NCI-H1417 (cell line): ENCODE results near the gene UTS2B.

Experiments used
- DNase-seq, 3 experiments: peaks; one replicate each; lab custom pipeline; 2025; lab: John Stamatoyannopoulos, UW

Gene UTS2B, protein sequence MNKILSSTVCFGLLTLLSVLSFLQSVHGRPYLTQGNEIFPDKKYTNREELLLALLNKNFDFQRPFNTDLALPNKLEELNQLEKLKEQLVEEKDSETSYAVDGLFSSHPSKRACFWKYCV

DNA sequence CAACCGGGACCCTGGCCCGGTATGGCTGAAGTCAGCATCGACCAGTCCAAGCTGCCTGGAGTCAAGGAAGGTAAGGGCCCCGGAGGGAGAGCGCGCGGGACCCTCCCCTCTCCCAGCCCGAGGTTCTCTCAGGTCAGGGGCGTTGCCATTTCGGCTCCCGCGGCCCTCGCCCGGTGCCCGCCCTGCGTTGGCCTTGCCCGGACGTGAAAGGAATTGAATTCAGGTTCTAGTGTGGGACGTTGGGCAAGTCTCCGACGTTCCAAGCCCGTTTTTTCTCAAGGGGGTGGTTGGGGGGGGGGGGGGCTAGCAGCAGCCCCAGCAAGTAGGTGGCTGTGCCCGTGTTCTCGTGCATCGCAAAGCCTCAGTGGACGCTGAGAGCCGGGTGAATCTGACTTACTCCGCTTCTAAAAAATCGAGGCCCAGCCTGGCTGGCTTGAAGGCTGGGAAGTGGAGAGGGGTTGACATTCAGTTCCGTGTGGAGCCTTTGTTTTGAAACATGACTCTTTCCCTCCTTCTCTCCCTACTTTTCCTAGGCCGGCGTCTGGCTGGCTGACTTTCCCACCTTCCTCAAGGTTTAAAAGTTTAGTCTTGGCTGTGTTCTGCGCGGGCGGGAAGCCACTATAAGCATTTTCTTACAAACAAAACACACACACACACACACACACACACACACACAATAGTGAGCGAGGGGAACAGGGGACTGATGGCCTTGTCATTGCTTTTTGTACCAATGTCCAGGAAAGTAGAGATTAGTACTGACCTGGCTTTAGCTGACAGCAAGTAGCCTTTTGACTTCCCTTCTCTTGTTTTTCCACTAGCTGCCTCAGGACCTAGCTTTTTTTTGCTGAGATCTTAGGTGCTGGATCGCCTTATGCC is at the start of gene UTS2B:
Gene UTS2B (minus strand): TSS at position 873 of the 876 bp plus-strand sequence. CDS start 48,337 bp downstream, outside the sequence.
- peak; percentile 38 to 86 (median 57) for DNase-seq

DNA sequence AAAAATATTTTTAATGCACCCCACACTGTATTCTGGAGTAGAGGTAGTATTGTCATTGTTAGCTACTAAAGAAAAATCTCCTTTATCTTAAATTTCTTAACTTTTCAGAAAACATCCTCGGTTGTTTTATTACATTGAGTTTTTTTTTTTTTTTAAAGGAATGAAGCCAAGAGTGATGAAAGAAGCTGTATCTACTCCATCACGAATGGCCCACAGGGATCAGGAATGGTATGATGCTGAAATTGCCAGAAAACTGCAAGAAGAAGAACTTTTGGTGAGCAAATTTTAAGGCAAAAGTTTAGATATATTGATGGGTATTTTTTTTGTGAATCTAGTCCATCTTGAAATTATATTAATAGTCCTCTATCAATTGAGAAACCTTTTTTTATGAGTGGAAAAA is 49.7 kb upstream of the UTS2B start:
- DNase-seq: no peak

DNA sequence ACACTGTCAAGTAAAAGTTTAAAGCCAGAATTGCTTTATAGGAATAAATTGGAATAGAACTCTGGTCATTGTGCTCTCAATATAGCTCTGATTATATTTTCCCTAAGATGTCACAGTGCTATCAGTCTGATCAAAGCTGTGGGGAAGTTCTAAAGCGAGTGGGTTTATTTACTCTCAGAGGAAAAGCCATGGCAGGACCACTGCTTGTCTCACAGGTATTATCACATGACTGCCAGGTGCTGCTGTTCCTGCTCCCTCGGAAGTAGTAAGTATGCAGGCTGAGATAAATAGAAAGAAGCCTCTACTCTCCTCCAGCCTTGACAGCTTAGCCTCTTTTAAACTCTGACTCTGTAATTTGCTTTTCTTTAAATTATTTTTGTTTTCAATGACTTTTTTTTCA is 49.1 kb upstream of the UTS2B start:
- no peak for DNase-seq

DNA sequence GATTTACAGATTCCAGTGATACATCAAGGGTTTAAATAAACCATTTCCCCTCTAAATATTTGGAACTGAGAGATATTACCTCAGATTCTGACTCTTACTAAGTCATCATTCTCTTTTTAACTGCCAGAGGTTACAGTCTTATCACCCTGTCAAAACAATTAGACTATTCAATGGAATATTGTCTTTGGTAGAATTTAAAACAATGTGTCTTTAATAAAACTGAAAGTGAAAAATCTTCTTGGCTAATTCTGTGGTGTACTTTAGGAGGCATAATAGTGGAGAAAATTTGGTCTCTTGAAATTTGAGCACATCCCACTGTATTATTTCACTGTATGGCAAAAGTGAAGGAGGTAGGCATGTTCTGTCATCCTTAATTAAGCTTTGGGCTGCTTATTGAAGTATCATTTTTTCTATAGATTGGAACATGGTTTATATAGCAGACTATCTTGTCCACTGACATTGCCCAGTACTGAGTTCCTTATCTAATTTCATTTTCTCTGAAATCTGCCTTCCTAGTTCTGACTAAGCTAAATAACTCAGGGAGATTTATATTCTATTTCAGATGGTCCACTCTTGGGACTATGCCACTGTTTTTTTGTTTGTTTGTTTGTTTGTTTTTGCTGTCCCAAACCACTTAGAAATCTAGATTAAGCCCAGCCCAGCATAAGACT is 48.0 kb upstream of the UTS2B start:
- DNase-seq: no peak

DNA sequence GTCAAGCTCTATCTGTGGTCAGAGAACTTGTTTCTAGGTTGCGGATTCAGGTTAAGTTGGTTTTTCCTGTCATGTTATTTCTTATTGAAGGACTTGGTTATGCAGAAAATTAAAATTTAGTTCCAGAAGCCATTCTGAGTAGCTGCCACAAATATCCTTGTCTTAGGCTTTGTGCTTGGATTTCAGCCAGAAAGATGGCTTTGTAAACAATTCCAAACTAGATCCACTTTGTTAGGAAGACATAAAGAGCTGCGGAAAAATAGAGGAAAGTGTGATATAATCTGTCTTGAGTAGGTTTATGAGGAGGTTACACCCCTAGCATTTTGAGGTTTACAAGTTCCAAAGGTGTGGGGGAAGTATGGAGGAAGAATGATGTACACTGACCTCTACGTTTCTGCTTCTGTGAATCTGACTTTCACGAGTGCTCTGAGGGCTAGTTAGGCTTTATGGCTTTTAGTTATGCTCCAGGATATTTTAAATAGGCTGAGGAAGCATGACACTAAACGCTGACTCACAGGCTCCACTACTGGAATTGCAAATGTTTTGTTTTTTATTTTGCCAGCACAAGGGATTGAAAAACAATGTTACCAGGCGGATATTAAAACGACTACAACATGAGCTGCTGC is 46.3 kb upstream of the UTS2B start:
- DNase-seq: no peak

DNA sequence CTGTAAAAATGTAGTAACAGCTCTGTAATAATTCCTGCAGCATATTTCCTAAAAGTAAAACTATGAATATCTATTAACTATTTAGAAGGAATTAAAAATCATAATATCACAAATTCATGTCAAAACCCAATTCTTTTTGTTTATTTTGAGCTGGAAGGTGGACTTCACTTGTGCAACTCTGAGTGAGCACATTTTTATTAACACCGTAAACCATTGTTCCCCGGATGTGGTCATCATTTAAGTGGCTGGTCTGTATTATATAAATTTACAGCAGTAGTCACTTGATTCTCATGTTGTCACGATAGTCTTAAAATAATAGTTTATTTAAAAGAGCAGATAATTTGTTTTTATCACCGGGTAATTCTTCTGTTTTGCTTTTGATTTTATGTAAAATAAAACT is 43.0 kb upstream of the UTS2B start:
- DNase-seq: no peak

DNA sequence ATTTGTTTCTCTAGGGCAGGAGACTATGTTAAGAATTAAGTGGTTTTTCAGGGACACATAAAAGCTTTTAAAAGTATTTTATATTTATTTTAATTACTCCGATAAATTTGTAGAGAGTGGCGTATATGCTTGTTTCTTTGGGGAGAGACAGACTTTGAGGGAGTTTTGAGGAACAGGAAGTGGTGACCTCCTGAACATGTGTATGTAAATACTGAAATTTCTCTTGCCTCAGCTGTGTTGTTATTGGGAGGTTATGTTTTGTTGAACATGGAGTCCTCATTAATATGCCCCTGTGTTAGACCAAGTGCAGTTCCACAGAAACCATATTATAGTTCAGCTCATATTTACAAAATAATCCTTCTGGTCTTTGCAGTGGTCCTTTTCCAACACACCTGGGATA is 41.8 kb upstream of the UTS2B start:
- DNase-seq: no peak

DNA sequence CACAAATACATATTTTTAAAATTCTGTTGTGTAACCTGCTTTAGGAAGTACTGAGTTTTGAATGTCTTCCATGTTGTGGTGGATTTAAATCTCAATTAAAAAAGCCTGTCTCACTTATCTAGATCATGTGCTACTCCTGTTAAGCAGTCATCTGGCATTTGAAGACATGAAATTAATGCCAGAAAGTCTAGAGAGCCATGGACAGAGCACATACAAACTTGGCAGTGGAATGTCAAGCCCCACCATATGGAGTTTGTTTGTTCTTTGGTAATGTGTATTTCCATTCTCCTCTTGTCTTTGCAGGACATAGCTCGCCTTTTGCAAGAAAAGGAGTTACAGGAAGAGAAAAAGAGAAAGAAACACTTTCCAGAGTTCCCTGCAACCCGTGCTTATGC is 39.3 kb upstream of the UTS2B start:
- no peak for DNase-seq

DNA sequence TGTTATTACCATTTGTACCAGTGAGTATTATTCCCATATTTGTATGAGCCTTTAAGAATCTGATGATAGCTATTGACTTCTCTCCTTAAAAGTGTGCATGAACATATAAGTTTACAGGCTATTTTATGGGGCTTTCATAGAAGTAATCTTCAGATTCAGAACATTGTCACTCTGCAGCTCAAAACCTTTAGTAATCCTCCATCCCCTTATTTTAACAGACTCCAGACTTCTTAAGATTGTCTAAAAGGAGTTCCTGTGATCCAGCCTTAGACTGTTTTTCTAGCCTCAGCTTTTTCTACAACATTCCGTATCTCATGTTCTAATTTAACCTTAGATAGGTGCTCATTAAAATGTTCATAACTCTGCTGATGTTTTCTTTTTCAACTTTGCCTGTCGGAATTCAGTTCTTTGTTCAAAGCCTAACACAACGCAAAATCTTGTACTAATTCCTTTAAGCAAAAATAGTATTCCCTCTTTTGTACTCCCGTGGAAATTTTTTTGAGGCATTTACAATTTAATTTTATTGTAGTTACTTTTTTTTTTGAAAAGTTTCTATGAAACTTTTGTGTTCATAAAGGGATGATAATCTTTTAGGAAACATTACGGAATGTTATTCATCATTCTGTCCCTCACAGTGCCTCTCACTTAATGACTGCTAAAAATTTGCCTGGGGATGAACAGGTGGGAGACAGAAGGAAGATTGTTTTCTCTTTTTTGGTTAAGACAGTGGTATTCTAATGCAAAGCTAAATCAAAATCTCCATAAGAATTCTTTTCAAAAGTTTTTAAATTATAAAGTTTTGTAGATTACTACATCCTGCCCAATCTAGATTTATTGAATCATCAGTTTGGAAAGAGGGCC is 38.7 kb upstream of the UTS2B start:
- no peak for DNase-seq

DNA sequence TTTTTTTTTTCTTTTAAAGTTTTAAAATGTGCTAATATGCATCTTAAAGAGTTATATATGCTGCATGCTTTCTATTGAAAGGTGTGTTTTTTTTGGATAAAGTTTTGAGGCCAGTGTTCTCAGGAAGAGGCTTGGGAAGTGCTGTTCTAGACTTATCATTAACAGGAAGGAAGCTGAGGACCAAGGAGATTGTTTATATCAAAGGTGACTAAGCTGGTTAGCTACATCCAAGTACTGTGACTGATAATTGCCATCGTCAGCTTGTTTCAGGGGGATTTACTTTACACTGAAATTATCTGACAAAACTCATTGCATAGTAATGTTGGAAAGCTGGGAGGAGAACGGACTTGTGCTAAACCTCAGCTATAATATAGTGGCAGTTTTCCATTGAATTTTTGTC is 36.3 kb upstream of the UTS2B start:
- peak in 1 of 3 experiments; percentile 11 for DNase-seq

DNA sequence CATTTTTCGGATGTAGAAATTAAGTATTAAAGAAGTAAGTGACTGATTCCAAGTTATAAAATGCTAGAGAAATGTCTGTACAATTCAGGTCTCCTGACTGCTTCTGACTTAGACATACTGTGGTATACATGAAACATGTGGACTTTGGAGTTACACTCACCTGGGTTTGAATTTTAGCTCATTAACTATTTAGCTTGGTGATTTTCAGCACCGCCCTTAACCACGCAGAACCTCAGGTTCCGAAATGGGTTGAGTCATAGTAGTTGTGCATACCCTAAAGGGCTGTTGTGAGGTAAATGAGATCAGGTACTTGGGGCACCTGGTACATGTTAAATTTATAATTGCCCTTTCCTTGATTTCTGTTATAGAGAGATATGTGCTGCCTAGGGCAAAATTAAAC is 32.9 kb upstream of the UTS2B start:
- no peak for DNase-seq

DNA sequence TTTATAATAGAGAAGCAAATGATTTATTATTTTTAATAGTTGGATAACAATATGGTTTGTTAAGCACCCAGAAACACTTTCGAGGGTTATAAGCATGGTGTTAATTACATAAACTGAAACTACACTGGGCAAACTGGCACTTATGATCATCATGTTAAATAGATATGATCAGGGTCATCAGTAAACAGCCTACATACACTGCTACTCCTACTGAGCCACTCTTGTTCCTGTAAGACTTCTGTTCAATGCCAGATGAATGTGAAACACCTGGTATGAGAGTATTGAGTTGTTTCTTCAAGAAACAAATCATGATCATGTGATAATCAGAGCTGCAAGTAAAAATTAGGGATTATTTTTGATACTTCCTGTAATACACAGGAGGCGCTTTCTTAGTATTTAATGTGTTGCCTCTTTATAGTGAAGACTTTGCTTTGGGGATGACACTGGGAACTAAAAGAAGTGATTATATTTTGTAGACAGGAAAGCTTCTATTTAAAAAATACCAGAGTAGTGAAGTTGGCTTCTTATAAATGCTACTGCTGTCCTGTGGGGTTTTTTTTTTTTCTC is 32.3 kb upstream of the UTS2B start:
- DNase-seq: no peak

DNA sequence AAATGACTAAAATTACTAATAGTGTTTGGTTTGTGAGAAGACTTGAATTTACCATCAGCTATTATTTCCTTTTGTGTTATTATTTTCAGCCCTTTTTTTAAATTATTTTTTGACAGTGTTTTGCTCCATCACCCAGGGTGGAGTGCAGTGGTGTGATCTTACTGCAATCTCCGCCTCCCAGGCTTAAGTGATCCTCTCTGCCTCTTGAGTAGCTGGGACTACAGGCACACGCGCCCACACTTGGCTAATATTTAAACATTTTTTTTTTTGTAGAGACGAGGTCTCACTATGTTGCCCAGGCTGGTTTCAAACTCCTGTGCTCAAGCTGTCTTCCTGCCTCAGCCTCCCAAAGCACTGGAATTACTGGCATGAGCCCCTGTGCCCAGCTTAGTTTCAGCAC is 31.7 kb upstream of the UTS2B start:
- peak in 1 of 3 experiments; percentile 5 for DNase-seq

DNA sequence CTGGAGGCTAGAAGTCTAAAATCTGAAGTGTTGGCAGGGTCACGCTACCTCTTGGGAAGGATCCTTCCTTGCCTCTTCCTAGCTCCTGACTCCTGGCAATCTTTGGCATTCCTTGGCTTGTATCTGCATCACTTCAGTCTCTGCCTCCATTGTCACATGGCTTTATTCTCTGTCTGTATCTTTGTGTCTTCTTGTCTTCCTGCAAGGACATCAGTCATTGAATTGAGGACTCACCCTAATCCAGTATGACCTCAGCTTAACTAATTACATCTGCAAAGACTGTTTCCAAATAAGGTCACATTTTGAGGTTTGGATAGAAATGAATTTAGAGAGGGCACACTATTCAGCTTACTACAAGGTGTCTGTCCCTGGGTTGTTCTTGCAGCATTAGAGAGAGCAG is 31.1 kb upstream of the UTS2B start:
- no peak for DNase-seq

DNA sequence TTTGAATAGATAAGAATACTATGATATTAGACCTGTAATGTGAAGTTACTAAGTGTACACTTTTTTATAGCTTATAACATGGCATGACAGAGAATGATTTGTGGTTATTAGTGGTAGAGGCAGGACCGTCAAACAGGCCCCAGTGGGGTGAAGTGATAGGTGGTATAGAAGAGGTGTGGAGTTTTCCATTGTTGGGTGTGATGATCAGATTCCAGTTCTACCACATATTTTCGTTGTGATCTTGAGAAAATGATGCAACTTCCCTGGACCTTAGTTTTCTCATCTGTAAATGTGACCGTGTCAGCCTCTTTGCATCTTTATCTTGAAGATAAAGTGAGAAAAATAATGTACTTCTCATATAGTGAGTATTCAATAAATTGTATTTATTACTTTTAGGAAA is 30.3 kb upstream of the UTS2B start:
- DNase-seq: no peak

DNA sequence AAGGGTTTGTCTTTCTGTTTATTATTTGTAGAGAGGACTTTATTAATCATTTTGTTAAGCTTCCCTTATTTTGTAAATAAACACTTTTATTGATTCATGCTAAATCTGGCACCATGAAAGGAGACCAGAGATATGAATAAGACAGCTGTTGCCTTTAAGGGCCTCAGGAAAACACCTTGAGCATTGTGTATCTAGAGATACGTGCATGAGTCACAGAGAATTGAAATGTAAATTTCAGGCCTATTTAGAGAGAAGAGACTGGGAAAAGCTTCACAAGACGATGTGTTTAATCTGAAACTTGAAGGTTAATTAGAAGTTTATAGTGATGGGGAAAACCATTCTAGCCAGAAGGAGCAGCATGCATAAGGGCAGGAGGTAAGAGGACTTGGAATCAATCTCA is 28.6 kb upstream of the UTS2B start:
- DNase-seq: no peak

DNA sequence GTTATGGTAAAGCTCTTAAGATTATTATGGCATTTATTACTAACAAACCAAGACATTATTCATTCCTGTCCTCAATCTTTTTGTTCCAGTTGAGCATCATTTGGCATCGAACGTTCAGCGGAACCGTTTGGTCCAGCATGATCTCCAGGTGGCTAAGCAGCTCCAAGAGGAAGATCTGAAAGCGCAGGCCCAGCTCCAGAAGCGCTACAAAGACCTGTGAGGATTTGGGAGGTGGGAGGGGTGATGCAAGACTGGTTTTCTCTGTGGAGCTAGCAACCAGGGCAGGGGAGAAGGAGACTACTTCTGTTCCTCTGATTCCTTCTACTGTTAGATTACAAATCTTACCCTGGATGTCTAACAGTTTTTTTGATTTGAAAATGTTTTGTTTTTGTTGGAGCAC is 27.6 kb upstream of the UTS2B start:
- no peak for DNase-seq

DNA sequence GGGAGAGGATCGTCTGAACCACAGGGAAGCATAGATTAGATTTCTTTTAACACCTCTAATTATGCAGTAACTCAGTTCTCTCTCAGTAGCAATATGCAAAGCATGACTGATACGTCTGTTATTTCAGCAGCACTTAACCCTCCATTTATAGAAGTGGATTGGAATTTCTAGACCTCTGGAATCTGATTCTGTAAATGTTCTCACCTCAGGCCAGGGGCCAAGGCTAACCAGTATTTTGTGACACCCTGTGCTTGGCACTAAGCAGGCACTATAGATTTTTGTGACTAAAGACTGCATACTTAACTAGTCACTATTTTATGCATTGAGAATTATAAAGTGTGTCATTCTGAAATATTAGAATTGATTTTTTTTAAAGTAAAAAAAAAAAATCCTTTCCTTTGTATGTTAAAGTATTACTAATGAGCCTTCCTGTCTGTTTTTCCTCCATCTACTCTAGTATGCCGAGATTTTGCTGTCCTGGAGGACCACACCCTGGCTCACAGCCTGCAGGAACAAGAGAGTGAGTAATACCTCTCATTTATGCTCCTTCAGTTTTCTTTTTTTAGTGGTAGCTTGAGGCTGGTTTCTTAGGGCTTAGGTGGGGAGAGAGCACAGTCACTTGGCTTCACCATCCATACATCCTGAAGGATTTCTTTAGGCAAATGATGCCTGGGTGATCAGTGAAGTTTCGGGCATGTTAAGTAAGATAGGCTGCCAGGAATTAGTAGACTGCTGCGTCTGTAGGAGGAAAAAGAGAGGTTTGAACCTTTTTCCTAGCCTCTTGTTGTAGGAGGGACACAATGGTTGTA is 26.5 kb upstream of the UTS2B start:
- peak in 1 of 3 experiments; percentile 26 for DNase-seq

DNA sequence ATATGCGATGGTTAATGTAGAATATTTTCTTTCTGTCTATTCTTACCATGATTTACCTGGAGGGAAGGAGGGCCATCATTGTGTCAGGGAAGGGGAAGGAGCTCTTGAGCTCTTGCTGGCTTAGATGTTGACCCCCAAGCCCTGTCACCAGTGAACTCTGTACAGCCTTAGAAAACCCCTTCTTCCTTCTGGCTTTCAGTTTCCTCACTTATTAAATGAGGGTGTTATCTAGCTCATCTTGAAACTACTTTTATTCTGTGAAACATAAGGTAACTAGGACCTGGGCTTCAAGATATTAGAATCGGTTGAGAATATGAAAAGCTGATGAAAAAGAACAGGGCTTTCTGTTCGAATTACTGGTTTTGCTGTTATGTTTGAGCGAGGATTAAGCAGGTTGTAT is 25.1 kb upstream of the UTS2B start:
- no peak for DNase-seq

DNA sequence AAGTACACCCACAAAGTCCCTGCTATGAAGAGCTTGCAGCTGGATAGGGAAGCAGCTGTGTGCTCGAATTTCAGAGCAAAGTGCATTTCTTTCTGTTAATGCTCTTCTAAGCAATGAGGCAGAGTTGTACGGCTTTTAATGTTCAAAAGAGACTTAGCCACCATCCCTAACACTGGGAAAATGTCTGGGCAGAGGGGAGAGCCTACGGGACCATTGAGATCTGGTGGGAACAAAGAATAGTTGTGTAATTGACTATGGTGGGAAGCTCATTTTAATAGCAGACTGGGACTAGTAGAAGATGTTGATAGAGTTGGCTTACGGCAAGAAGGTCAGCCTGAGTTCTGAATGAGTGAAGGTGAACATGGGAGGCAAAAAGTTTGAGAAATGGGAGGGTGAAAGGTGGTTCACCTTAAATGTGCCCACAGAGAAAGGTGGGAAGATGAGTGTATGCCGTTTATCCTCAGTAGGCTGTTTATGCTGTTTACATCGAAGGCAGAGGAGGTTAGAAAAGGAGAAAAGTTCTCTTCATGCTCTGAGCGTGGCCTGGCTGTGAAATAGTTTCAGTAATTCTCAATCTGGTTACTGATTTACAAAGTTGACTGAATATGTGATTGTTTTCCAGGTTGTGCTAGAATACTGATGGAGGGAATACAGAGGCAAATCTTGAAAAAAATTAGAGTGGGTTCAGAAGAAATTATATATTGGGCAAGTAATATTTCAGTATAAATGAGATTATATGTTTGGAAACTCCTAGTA is 22.9 kb upstream of the UTS2B start:
- no peak for DNase-seq
